Lower leg skin (tissue), 3 donors: ENCODE data around the gene ZFP3.

Experiments
- POLR2A ChIP-seq, 2 donors: fragments of 450-650 bp; IDR thresholded peaks; one replicate each; pipeline ENCODE4 v1.6.1; 2016 to 2017; ENCODE audit warnings: antibody characterized with exemption in 2 of 2, mild to moderate bottlenecking in 1 of 2, moderate library complexity in 1 of 2
- TF ChIP-seq, protein P1 (sequence below), 3 donors: fragments of 450-650 bp; IDR thresholded peaks; one replicate each; pipeline ENCODE4 v1.5.1; 2016; ENCODE audit warnings: antibody characterized with exemption in 3 of 3, mild to moderate bottlenecking in 3 of 3, moderate library complexity in 2 of 3

DNA sequence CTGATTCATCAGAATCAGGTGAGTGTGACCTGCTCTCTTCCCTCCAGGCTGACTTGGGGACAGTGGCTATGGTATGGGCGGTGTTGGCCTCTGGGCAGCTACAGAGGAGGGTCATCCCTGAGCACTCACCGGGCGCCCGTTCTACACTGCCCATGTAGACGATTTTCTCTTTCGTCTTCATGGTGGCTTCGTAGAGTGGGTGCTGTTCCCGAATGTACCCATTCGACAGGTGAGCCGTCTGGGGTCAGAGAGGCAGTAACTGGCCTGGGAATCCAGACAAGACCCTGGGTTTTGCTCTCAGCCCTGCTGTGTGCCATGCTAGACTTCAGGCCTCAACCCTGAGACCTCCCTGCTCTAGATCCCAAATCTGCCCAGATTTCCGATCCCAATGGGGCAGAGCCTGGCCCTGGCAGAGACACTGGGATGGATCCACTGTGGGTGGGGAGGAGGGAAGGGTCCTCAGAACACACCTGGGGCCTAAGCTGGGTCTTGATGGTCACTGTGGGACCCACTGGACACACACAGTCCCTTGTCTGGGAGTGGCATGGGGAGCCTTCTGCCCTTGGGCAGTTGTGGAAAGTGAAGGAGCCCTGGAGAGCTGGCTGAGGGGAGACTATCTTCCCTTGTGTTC lies 50.8 kb downstream of the ZFP3 start:
- TF ChIP-seq, protein P1, sequence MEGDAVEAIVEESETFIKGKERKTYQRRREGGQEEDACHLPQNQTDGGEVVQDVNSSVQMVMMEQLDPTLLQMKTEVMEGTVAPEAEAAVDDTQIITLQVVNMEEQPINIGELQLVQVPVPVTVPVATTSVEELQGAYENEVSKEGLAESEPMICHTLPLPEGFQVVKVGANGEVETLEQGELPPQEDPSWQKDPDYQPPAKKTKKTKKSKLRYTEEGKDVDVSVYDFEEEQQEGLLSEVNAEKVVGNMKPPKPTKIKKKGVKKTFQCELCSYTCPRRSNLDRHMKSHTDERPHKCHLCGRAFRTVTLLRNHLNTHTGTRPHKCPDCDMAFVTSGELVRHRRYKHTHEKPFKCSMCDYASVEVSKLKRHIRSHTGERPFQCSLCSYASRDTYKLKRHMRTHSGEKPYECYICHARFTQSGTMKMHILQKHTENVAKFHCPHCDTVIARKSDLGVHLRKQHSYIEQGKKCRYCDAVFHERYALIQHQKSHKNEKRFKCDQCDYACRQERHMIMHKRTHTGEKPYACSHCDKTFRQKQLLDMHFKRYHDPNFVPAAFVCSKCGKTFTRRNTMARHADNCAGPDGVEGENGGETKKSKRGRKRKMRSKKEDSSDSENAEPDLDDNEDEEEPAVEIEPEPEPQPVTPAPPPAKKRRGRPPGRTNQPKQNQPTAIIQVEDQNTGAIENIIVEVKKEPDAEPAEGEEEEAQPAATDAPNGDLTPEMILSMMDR (IDR thresholded peaks at IDR 0.05), result no peak
- TF ChIP-seq POLR2A (IDR thresholded peaks at IDR 0.05), result no peak
